ENCODE measurements around the gene SELENBP1.

DNA sequence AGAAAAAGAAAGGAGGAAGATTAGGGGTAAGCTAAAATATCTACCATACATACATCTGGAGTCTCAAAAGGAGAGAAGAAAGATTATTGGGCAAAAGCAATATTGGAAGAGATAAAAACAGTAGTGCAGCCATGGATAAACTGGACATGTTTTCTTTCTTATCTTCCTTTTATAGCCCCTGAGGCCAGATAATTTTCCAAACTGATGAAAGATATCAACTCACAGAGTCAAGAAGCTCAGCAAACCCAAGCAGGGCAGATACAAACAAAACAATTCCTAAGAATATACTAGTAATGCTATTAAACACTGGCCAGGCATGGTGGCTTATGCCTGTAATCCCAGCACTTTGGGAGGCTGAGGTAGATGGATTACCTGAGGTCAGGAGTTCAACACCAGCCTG is 21.1 kb upstream of the SELENBP1 start:
- no peak for TF ChIP-seq ZNF549 (CRISPR knock-in tag; IDR thresholded peaks at IDR 0.05)
- TF ChIP-seq, protein P1, sequence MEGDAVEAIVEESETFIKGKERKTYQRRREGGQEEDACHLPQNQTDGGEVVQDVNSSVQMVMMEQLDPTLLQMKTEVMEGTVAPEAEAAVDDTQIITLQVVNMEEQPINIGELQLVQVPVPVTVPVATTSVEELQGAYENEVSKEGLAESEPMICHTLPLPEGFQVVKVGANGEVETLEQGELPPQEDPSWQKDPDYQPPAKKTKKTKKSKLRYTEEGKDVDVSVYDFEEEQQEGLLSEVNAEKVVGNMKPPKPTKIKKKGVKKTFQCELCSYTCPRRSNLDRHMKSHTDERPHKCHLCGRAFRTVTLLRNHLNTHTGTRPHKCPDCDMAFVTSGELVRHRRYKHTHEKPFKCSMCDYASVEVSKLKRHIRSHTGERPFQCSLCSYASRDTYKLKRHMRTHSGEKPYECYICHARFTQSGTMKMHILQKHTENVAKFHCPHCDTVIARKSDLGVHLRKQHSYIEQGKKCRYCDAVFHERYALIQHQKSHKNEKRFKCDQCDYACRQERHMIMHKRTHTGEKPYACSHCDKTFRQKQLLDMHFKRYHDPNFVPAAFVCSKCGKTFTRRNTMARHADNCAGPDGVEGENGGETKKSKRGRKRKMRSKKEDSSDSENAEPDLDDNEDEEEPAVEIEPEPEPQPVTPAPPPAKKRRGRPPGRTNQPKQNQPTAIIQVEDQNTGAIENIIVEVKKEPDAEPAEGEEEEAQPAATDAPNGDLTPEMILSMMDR (CRISPR knock-in tag; IDR thresholded peaks at IDR 0.05), result no peak
- TF ChIP-seq BHLHE40 (IDR thresholded peaks at IDR 0.05; ENCODE audit: low read length), result no peak
- TF ChIP-seq MAFG (CRISPR knock-in tag; IDR thresholded peaks at IDR 0.05), result no peak
- no peak for TF ChIP-seq BRCA1 (CRISPR knock-in tag; IDR thresholded peaks at IDR 0.05)
